ENCODE results near the gene SAMMSON.

DNA sequence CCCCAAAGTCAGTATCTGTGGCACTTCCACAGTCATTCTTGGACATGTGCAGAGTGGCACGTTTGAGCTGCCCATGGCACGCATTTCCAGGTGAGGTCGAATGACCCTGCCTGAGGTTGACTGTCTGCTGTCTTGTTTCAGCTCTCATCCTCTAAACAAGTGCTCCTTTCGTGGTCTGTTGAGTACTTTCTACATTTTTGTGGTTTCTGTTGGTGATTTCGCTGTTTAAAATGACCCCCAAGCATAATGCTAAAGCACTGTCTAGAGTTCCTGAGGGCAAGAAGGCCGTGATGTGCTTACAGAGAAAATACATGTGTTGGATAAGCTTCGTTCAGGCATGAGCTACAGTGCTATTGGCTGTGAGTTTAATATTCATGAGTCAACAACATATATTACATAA lies 40.0 kb upstream of the SAMMSON start:
- no peak for TF ChIP-seq CTCF (IDR thresholded peaks at IDR 0.05)
- no peak for TF ChIP-seq POLR2AphosphoS5 (IDR thresholded peaks at IDR 0.05)

Measured in breast epithelium (tissue), 3 donors.